Peyer's patch (tissue), 4 donors: ENCODE data around the gene MAN1C1.

Experiments
- CTCF ChIP-seq, 6 experiments: fragments of 450-650 bp in 4 of 6; fragments of 200-600 bp in 2 of 6; sonication (generic) in 1 of 6; IDR thresholded peaks; one replicate each; pipeline ENCODE4 v1.5.1; 2017 to 2019; ENCODE audit warnings: antibody characterized with exemption in 6 of 6, mild to moderate bottlenecking in 3 of 6, moderate library complexity in 1 of 6
- POLR2A ChIP-seq, 2 donors: fragments of 450-650 bp; IDR thresholded peaks; one replicate each; pipeline ENCODE4 v1.5.1; 2017; ENCODE audit warnings: antibody characterized with exemption in 2 of 2, mild to moderate bottlenecking in 2 of 2, moderate library complexity in 2 of 2

- TF ChIP-seq CTCF (IDR thresholded peaks at IDR 0.05) (no peak), POLR2A (IDR thresholded peaks at IDR 0.05) (no peak)
Measured at GRCh38 chr1:25809283-25809926, 192.8 kb downstream of the MAN1C1 start.
